ENCODE measurements around the gene CHAD. TPM values are rescaled to one million over a fixed set of nuclear protein-coding genes. Genes with fewer than 3 reads are reported as not detected.

Gene CHAD
- total RNA-seq, 1 experiment from 2014 or later: 0.57 TPM

DNA sequence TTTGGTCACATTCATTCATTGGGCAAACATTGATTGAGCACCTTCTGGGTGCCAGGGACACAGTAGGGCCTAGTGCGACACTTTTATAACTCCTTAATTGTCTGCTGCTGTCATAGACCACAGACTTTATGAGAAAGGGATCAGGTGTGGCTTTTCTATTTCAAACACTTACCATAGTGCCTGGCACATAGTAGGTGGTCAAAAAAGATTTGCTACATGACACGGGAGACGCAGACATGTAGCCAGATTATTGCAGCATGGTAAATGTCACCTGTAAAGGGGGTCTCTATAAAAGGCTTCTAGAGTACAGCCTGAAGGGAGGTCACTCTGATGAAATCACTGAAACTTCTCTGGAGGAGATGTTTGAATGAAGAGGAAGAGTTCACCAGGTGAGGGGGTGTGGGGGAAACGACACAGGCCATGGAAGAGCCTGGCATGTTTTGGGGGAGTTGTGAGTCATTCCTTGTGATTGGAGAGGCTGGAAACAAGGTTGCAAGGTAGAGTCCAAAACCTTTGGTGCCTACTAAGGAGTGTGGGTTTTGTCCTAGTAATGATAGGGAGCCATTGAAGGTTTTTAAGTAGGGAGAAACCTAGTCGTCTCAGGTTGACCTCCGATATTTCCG is 11.6 kb upstream of the CHAD start:
- peaks cover 7% of the 10 kb centered on the region for H3K27me3 Mint-ChIP-seq (ENCODE audit: low read depth)
- Histone ChIP-seq H2BK120ac (ENCODE audit: low read depth, low read length, poor library complexity, severe bottlenecking) (no peak overlapping the region), H3K9me3 (ENCODE audit: control insufficient read depth, low read depth, low read length) (no peaks in the 10 kb centered on the region), H3K4ac (ENCODE audit: low read depth, low read length) (no peak overlapping the region), H3K79me1 (ENCODE audit: insufficient read depth, low read depth, low read length, poor library complexity, severe bottlenecking) (no peaks in the 10 kb centered on the region), H4K20me1 (ENCODE audit: control insufficient read depth, insufficient read depth, insufficient read length) (no peaks in the 10 kb centered on the region), H2AK5ac (ENCODE audit: insufficient read length, low read length) (no peak overlapping the region), H2BK12ac (ENCODE audit: insufficient read length, low read depth, low read length) (no peak overlapping the region), H3K14ac (ENCODE audit: insufficient read depth, low read length) (no peak overlapping the region), H3K27me3 (ENCODE audit: insufficient read depth, low read length) (no peaks in the 10 kb centered on the region; the same call in 1 of the 2 replicates), H2AFZ (ENCODE audit: low read length) (no peak overlapping the region), H4K8ac (replicated peaks; ENCODE audit: insufficient read length, low read depth, low read length) (no peak overlapping the region), H3K9ac (ENCODE audit: extremely low read depth, insufficient read length, low read length) (no peak overlapping the region), H3K23me2 (ENCODE audit: insufficient read length, low read depth, low read length, poor library complexity, severe bottlenecking) (no peaks in the 10 kb centered on the region), H3K23ac (ENCODE audit: insufficient read length, low read depth, low read length) (no peak overlapping the region), H3K56ac (ENCODE audit: insufficient read length, low read depth, low read length) (no peak overlapping the region), H3K4me1 (ENCODE audit: insufficient read depth, low read length) (no peaks in the 10 kb centered on the region), H3K4me2 (ENCODE audit: insufficient read depth, insufficient read length, low read length) (no peak overlapping the region), H2BK5ac (ENCODE audit: insufficient read length, low read length) (no peak overlapping the region), H3T11ph (ENCODE audit: low read length) (no peak overlapping the region), H4K91ac (ENCODE audit: insufficient read length, low read depth, low read length) (no peak overlapping the region), H2BK15ac (ENCODE audit: low read depth, low read length) (no peak overlapping the region), H2BK20ac (ENCODE audit: low read depth, low read length, poor library complexity, severe bottlenecking) (no peak overlapping the region), H3K18ac (ENCODE audit: insufficient read length, low read depth, low read length) (no peak overlapping the region), H4K5ac (ENCODE audit: insufficient read length, low read depth, low read length) (no peak overlapping the region), H3K79me2 (ENCODE audit: insufficient read depth, low read length) (no peaks in the 10 kb centered on the region), H3K27ac (ENCODE audit: insufficient read length, low read depth, low read length) (no peak overlapping the region)
- H3K27ac Mint-ChIP-seq: no peak overlapping the region
- peaks cover 2 to 32% (median 29%) of the 10 kb centered on the region in 3 experiments for H3K36me3 Mint-ChIP-seq (ENCODE audit: insufficient read depth in 1 of 3, low read depth in 3 of 3)
- WGBS (ENCODE audit: extremely low coverage, insufficient read length, low lambda C conversion rate): no CpG with 5 or more reads among the region's 7 CpGs
- H3K4me1 Mint-ChIP-seq: peaks cover 12 to 16% of the 10 kb centered on the region in 2 experiments
- peak overlapping the region in 1 of 2 experiments; percentile 50; a peak in 3 of 5 replicates for H3K4me3 Mint-ChIP-seq
- no peak for DNase-seq
- TF ChIP-seq, protein P1, sequence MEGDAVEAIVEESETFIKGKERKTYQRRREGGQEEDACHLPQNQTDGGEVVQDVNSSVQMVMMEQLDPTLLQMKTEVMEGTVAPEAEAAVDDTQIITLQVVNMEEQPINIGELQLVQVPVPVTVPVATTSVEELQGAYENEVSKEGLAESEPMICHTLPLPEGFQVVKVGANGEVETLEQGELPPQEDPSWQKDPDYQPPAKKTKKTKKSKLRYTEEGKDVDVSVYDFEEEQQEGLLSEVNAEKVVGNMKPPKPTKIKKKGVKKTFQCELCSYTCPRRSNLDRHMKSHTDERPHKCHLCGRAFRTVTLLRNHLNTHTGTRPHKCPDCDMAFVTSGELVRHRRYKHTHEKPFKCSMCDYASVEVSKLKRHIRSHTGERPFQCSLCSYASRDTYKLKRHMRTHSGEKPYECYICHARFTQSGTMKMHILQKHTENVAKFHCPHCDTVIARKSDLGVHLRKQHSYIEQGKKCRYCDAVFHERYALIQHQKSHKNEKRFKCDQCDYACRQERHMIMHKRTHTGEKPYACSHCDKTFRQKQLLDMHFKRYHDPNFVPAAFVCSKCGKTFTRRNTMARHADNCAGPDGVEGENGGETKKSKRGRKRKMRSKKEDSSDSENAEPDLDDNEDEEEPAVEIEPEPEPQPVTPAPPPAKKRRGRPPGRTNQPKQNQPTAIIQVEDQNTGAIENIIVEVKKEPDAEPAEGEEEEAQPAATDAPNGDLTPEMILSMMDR (conservative IDR thresholded peaks at IDR 0.05): no peak
- no peaks in the 10 kb centered on the region for H3K9me3 Mint-ChIP-seq

Data from H9 (cell line).